CD4-positive, alpha-beta memory T cell (primary cell): ENCODE results near the gene LY6G5C. TPM values are rescaled to one million over a fixed set of nuclear protein-coding genes. Genes with fewer than 3 reads are reported as not detected.
A peak's percentile ranks its signal among the peaks of the same experiment; 100 is the strongest.

Source experiments
- CTCF ChIA-PET: fragments of 350-600 bp; sonication (Branson Sonifier 250); formaldehyde crosslinking; loops from one replicate; lab custom pipeline; 2021; ENCODE audit warnings: inconsistent platforms; ENCODE audit not compliant: partially characterized antibody; lab: Charles Lee
- POLR2A ChIA-PET: fragments of 350-600 bp; sonication (Branson Sonifier 250); formaldehyde crosslinking; loops from one replicate; lab custom pipeline; 2021; ENCODE audit not compliant: partially characterized antibody; lab: Charles Lee
- DNase-seq, 5 donors: peaks; one replicate each; pipeline versions ENCODE4 v3.0.0 to v3.0.0-alpha.2; 2020 to 2022; ENCODE audit warnings: mixed read lengths in 1 of 5
- H3K27ac ChIP-seq: one replicate; pipeline ENCODE4 v1.7.0; 2013; ENCODE audit warnings: low read depth, low read length
- H3K27me3 ChIP-seq: 2 replicates; pipeline ENCODE4 v1.7.0; 2013; ENCODE audit warnings: mild to moderate bottlenecking, low read length, moderate library complexity; ENCODE audit not compliant: insufficient read depth
- H3K36me3 ChIP-seq: 2 replicates; pipeline ENCODE4 v1.7.0; 2013; ENCODE audit warnings: mild to moderate bottlenecking, low read length, moderate library complexity; ENCODE audit not compliant: insufficient read depth
- H3K4me1 ChIP-seq: 2 replicates; pipeline ENCODE4 v1.7.0; 2013; ENCODE audit warnings: mild to moderate bottlenecking, low read length, moderate library complexity; ENCODE audit not compliant: insufficient read depth
- H3K4me3 ChIP-seq, 2 donors: one replicate each; pipeline ENCODE4 v1.7.0; 2013; ENCODE audit warnings: low read length in 2 of 2, mild to moderate bottlenecking in 1 of 2
- H3K9me3 ChIP-seq, 2 donors: one replicate each; pipeline ENCODE4 v1.7.0; 2013; ENCODE audit warnings: low read length in 2 of 2, control low read depth in 1 of 2; ENCODE audit not compliant: control insufficient read depth in 1 of 2
- H3K27ac Mint-ChIP-seq, 7 donors: one replicate each; pipeline ENCODE4 v1.8.0; 2020 to 2021; ENCODE audit warnings: mixed read lengths in 7 of 7, mild to moderate bottlenecking in 6 of 7, inconsistent platforms in 3 of 7, moderate library complexity in 3 of 7
- H3K27me3 Mint-ChIP-seq, 2 donors: one replicate each; pipeline ENCODE4 v1.8.0; 2020 to 2021; ENCODE audit warnings: mixed read lengths in 2 of 2
- H3K36me3 Mint-ChIP-seq, 2 donors: one replicate each; pipeline ENCODE4 v1.8.0; 2020 to 2021; ENCODE audit warnings: mixed read lengths in 2 of 2, inconsistent platforms in 1 of 2, mild to moderate bottlenecking in 1 of 2
- H3K4me1 Mint-ChIP-seq, 4 donors: one replicate each; pipeline ENCODE4 v1.8.0; 2020 to 2021; ENCODE audit warnings: mixed read lengths in 4 of 4, mild to moderate bottlenecking in 1 of 4
- H3K4me3 Mint-ChIP-seq, 8 donors: one replicate each; pipeline ENCODE4 v1.8.0; 2020 to 2021; ENCODE audit warnings: mixed read lengths in 8 of 8, mild to moderate bottlenecking in 7 of 8, moderate library complexity in 6 of 8, inconsistent platforms in 3 of 8
- H3K9me3 Mint-ChIP-seq, 8 donors: one replicate each; pipeline ENCODE4 v1.8.0; 2020 to 2021; ENCODE audit warnings: mixed read lengths in 8 of 8, mild to moderate bottlenecking in 5 of 8, inconsistent platforms in 3 of 8, moderate library complexity in 1 of 8
- intact Hi-C: fragments of 100-400 bp; cut with micrococcal nuclease; formaldehyde crosslinking; loops from one replicate; pipeline ENCODE4 v1.15.1; 2023
- polyA plus RNA-seq, 2 donors: library from polyadenylated mRNA; unstranded; fragments of 300-500 nt; fragmentation: Illumina TruSeq; gene quantifications; one replicate each; pipeline ENCODE4 v1.2.3, GENCODE V29; 2021
- total RNA-seq, 2 experiments: library from RNA; stranded (reverse); gene quantifications; one replicate each; pipeline ENCODE4 v1.2.3, GENCODE V29; 2021

LY6G5C gene, protein sequence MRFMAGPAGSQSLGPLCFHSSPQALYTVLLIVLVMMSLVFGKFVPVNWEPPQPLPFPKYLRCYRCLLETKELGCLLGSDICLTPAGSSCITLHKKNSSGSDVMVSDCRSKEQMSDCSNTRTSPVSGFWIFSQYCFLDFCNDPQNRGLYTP
- 1 to 10 TPM; 4.4 to 4.5 TPM for total RNA-seq
- 10 to 100 TPM in 1 of 2 donors, 1 to 10 TPM in 1; 8.9 to 11.8 TPM for polyA plus RNA-seq

DNA sequence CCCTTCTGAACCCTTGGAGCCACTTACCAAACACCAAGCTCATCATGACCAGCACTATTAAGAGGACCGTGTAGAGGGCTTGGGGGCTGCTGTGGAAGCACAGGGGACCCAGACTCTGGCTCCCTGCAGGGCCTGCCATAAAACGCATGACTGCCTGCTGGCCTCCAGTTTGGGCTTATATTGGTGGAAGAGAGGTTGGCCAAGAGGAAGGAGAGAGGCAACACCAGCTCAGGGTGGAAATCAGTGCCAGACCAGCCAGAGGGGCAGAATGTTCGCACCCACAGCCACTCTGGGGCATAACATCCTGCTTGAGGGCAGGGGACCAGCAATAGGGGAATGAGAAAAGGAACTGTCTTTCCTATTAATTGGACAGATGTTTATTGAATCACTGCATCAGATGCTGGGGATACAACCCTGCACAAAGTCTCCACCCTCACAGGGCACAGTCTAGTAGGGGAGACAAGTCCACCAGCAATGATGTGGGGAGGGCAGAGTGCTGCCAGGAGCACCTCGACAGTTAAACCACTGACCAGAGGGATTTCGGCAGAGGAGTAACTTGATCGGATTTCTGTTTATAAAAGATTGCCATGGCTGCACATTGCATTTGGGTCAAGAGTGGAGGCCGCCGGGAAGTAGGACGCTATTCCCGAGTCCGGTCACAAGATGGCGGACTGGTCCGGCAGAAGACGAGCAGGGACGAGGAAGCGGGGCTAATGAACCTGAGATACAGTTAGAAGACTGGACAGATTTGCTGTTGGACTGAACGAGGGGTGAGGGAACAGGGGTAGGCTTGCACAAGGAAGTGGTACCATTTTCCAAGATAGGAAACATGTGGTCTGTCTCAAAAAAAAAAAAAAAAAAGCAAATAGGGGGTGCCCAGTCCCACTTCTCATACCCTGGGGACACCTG lies at the start of gene LY6G5C:
TSS of gene LY6G5C (minus strand) at position 842 of the 909 bp plus-strand sequence. CDS start at position 148, 694 bp downstream.
- ChIA-PET CTCF (interaction anchor here (0.7 to 2.1 kb wide), 24 partner anchors 9 to 1085 kb away, joined by 3 to 11 read pairs (median 4); partner anchors contain the start of genes ABHD16A, CLIC1, DXO and GPANK1), POLR2A (interaction anchor here (0.7 to 2.1 kb wide), 15 partner anchors 14 to 183 kb away, joined by 3 to 13 read pairs (median 5); partner anchors contain the start of genes ABHD16A, BAG6, CSNK2B and GPANK1)
- peaks cover 11 to 27% (median 16%) of the 10 kb centered on the region in 4 donors for H3K4me1 Mint-ChIP-seq
- Histone ChIP-seq H3K27ac (peak within 1 kb of the TSS; percentile 51), H3K36me3 (no peaks in the 10 kb centered on the region), H3K4me1 (peaks cover 19% of the 10 kb centered on the region), H3K9me3 (no peaks in the 10 kb centered on the region), H3K4me3 (peak within 1 kb of the TSS; percentile 69 to 70), H3K27me3 (no peaks in the 10 kb centered on the region)
- peak in 4 of 5 donors; percentile 51 to 59 (median 56) for DNase-seq
- H3K4me3 Mint-ChIP-seq = peak within 1 kb of the TSS; percentile 86 to 91 (median 90)
- peak within 1 kb of the TSS; percentile 77 to 92 (median 86) for H3K27ac Mint-ChIP-seq
- intact Hi-C loops = loop anchor here (1.0 to 5.0 kb wide), 5 partner anchors 16 to 184 kb away; partner anchors contain the start of genes ABHD16A, CLIC1 and GPANK1
- H3K9me3 Mint-ChIP-seq = no peaks in the 10 kb centered on the region
- H3K36me3 Mint-ChIP-seq = peaks cover 0 to 4% of the 10 kb centered on the region in 2 donors
- no peaks in the 10 kb centered on the region for H3K27me3 Mint-ChIP-seq

- H3K4me1 Mint-ChIP-seq = peaks cover 32 to 76% (median 51%) of the 10 kb centered on the region in 4 donors
- DNase-seq = peak; percentile 58 to 71 (median 61)
- H3K36me3 ChIP-seq = peaks cover 34% of the 10 kb centered on the region
Measured at GRCh38 chr6:31729979-31730630, 49.2 kb upstream of the LY6G5C start.

GRCh38 chr6:31729515-31729978 lies 48.7 kb upstream of the LY6G5C start:
- peaks cover 32 to 70% (median 47%) of the 10 kb centered on the region in 4 donors for H3K4me1 Mint-ChIP-seq
- Histone ChIP-seq H3K27me3 (no peaks in the 10 kb centered on the region), H3K4me3 (peak overlapping the region; percentile 87 to 96), H3K9me3 (no peaks in the 10 kb centered on the region), H3K36me3 (peaks cover 34% of the 10 kb centered on the region), H3K27ac (peak overlapping the region; percentile 68), H3K4me1 (peaks cover 65% of the 10 kb centered on the region)
- H3K36me3 Mint-ChIP-seq = peaks cover 34 to 44% of the 10 kb centered on the region in 2 donors
- H3K27me3 Mint-ChIP-seq = no peaks in the 10 kb centered on the region
- peak overlapping the region; percentile 89 to 97 (median 94) for H3K27ac Mint-ChIP-seq
- ChIA-PET POLR2A (interaction anchor here (0.7 to 8.2 kb wide), 23 partner anchors 8 to 242 kb away, joined by 3 to 77 read pairs (median 5); partner anchors contain the start of genes ABHD16A, BAG6, CLIC1 and DDX39B), CTCF (interaction anchor here (0.7 to 17.2 kb wide), 28 partner anchors 10 to 223 kb away, joined by 3 to 173 read pairs (median 6); partner anchors contain the start of genes ABHD16A, APOM, HSPA1A and HSPA1B)
- no peaks in the 10 kb centered on the region for H3K9me3 Mint-ChIP-seq
- peak; percentile 72 to 83 (median 77) for DNase-seq
- intact Hi-C loops = loop anchor here (1.0 to 2.0 kb wide), 4 partner anchors 40 to 134 kb away; no protein-coding TSS in a partner anchor
- peak overlapping the region; percentile 94 to 98 (median 97) for H3K4me3 Mint-ChIP-seq

More at GRCh38 chr6:31729979-31730630, 49.2 kb upstream of the LY6G5C start:
- Histone ChIP-seq H3K4me1 (peaks cover 68% of the 10 kb centered on the region), H3K4me3 (peak overlapping the region; percentile 87 to 96), H3K27me3 (no peaks in the 10 kb centered on the region), H3K9me3 (no peaks in the 10 kb centered on the region), H3K27ac (peak overlapping the region; percentile 68)
- peak overlapping the region; percentile 84 to 95 (median 93) for H3K27ac Mint-ChIP-seq
- CTCF ChIA-PET = interaction anchor here (0.7 to 17.2 kb wide), 28 partner anchors 9 to 222 kb away, joined by 3 to 173 read pairs (median 6); partner anchors contain the start of genes ABHD16A, APOM, HSPA1A and HSPA1B
- H3K4me3 Mint-ChIP-seq = peak overlapping the region; percentile 94 to 98 (median 97)
- no peaks in the 10 kb centered on the region for H3K27me3 Mint-ChIP-seq
- POLR2A ChIA-PET = interaction anchor here (0.9 to 8.2 kb wide), 23 partner anchors 8 to 242 kb away, joined by 3 to 77 read pairs (median 5); partner anchors contain the start of genes ABHD16A, BAG6, CLIC1 and DDX39B
- H3K9me3 Mint-ChIP-seq = no peaks in the 10 kb centered on the region
- H3K36me3 Mint-ChIP-seq = peaks cover 34 to 49% of the 10 kb centered on the region in 2 donors
- intact Hi-C loops = loop anchor here (1.0 to 2.0 kb wide), 5 partner anchors 8 to 133 kb away; no protein-coding TSS in a partner anchor

DNA sequence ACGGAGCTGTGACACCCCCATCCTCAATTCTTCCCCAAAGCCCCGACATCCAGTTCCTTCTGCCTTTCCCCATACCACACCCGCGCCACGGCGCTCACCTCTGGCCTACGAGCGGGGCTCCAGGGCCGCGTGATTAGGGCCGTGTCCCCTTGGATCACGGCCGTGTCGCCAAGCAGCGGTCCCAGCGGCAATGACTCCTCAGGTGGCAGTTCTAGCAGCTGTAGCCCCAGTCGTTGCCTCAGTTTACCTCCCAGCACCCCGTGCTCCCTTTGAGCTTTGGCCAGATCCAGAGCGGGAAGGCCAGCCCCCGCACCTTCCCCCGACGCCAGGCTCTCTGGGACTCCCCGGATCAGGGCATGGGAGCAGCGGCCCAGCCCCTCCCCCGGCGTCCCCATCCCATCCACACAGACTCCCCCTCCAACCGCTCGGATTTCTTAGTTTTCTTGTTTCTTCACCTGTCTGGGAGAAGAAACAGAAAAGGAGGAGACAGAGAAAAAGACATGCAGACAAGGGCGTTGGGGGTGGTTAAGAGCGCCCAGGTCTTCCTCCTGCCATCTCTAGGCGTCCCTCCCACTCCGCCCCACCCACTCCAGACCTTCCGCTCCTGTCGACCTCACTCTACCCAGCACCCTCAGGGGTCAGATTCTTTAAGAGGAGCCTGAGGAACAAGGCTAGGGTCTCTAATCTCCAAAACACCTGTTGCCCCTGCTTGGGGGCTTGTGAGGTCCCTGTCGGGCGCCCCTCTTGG lies 48.1 kb upstream of the LY6G5C start, which contains the start of gene DDAH2:
TSS of gene DDAH2 (minus strand) at position 533 of the 748 bp plus-strand sequence. CDS start at position 395, 138 bp downstream.
- H3K27ac Mint-ChIP-seq = peak within 1 kb of the TSS; percentile 89 to 97 (median 94)
- ChIA-PET CTCF (interaction anchor here (0.7 to 17.2 kb wide), 25 partner anchors 10 to 194 kb away, joined by 3 to 173 read pairs (median 7); partner anchors contain the start of genes ABHD16A, APOM, HSPA1A and HSPA1B), POLR2A (interaction anchor here (0.7 to 8.2 kb wide), 24 partner anchors 9 to 243 kb away, joined by 3 to 77 read pairs (median 5); partner anchors contain the start of genes ABHD16A, BAG6, CLIC1 and DDX39B)
- H3K4me3 Mint-ChIP-seq = peak within 1 kb of the TSS; percentile 94 to 98 (median 97)
- no peaks in the 10 kb centered on the region for H3K27me3 Mint-ChIP-seq
- no peaks in the 10 kb centered on the region for H3K9me3 ChIP-seq
- peaks cover 30% of the 10 kb centered on the region for H3K36me3 ChIP-seq
- peaks cover 59% of the 10 kb centered on the region for H3K4me1 ChIP-seq
- peak within 1 kb of the TSS; percentile 68 for H3K27ac ChIP-seq
- DNase-seq = no peak
- H3K36me3 Mint-ChIP-seq = peaks cover 33 to 38% of the 10 kb centered on the region in 2 donors
- H3K27me3 ChIP-seq = no peaks in the 10 kb centered on the region
- H3K4me3 ChIP-seq = peak within 1 kb of the TSS; percentile 87 to 96
- no peaks in the 10 kb centered on the region for H3K9me3 Mint-ChIP-seq
- intact Hi-C loops = loop anchor here (1.0 to 2.0 kb wide), 4 partner anchors 40 to 134 kb away; no protein-coding TSS in a partner anchor
- peaks cover 27 to 64% (median 42%) of the 10 kb centered on the region in 4 donors for H3K4me1 Mint-ChIP-seq

DNA sequence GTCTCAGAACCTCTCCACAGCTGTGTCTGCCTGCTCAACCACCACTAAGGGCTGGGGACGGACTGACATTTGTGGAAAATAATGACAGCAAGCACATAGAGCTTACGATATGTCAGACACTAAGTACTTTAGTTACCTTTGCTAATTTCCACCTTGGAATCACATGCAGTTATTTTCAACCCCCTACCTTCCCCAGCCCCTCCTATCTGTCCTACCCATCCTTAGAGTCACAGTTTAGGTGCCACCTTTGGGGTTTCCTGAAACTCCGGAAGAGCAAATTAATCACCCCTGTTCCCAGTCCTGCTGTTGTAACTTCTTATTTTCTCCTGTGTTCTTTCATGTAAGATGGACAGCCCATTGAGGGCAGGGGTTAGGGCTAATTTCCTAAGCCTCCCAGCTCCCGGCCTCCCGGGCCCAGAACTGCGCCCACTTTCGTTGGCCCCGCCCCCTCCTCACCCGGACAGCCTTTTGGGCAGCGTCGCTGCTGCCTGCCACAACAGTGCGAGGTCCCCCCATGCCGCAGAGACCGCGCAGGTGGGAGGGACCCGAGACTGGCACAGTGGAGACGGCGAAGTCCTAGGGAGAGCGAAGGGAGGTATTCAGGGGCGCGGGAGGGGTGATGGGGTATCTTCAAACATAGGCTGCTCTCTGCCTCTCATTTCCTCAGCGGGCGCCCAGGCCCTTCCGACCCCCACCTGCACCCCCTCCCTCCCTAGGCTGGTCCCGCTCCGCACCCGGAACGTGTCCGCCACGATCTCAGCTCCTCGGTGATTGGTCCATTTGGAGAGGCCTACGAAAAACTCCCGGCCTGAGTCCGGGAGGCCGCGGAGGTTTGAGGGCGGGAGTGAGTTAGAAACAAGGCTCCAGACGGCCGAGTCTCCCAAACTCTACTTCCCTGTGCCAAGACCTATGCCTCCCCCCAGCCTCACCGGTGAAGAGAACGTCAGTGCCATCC lies 47.1 kb upstream of the LY6G5C start:
- H3K27ac ChIP-seq = no peak overlapping the region
- CTCF ChIA-PET = interaction anchor here (0.8 to 17.2 kb wide), 13 partner anchors 11 to 111 kb away, joined by 3 to 173 read pairs (median 7); partner anchors contain the start of genes HSPA1B, MSH5, VARS1 and VWA7

More for the DNA sequence above, 47.1 kb upstream of the LY6G5C start:
- peak overlapping the region in 6 of 7 donors; percentile 37 to 86 (median 72) for H3K27ac Mint-ChIP-seq
- peak overlapping the region; percentile 26 to 96 (median 64) for H3K4me3 Mint-ChIP-seq
- no peaks in the 10 kb centered on the region for H3K27me3 Mint-ChIP-seq
- intact Hi-C loops = loop anchor here (2.0 kb wide), 1 partner anchor 89 kb away; no protein-coding TSS in a partner anchor
- no peak overlapping the region for H3K4me3 ChIP-seq
- peaks cover 24 to 28% of the 10 kb centered on the region in 2 donors for H3K36me3 Mint-ChIP-seq
- DNase-seq = peak in 1 of 5 donors; percentile 43
- no peaks in the 10 kb centered on the region for H3K9me3 ChIP-seq
- H3K4me1 ChIP-seq = peaks cover 50% of the 10 kb centered on the region
- POLR2A ChIA-PET = interaction anchor here (0.5 to 7.6 kb wide), 11 partner anchors 10 to 161 kb away, joined by 3 to 77 read pairs (median 4); partner anchors contain the start of genes ABHD16A, CLIC1, HSPA1B and LY6G6D
- peaks cover 21% of the 10 kb centered on the region for H3K36me3 ChIP-seq
- no peaks in the 10 kb centered on the region for H3K27me3 ChIP-seq
- H3K9me3 Mint-ChIP-seq = no peaks in the 10 kb centered on the region
- peaks cover 22 to 59% (median 32%) of the 10 kb centered on the region in 4 donors for H3K4me1 Mint-ChIP-seq
